SK-N-SH (cell line): ENCODE measurements around the gene ABRACL. TPM values are rescaled to one million over a fixed set of nuclear protein-coding genes. Genes with fewer than 3 reads are reported as not detected.
"Not testable (repeated sequence)": the region's sequence is repeated elsewhere in the genome, so short reads cannot be mapped to it uniquely, and the experiment has no call there.

Experiments
- CTCF ChIA-PET: fragments of 300-600, 350-600 bp; formaldehyde crosslinking; extraction: SDS; loops from one replicate; lab custom pipeline; 2021; lab: Yijun Ruan, JAX
- POLR2A ChIA-PET: fragments of 350-600 bp; sonication (Branson Sonifier 250); formaldehyde crosslinking; extraction: SDS; loops from one replicate; lab custom pipeline; 2020; ENCODE audit warnings: antibody characterized with exemption, inconsistent platforms; lab: Yijun Ruan, JAX
- DNase-seq: peaks from one replicate; pipeline ENCODE4 v3.0.0; 2012
- H2AFZ ChIP-seq: fragments of 200-600 bp; sonication (generic); 2 replicates; pipeline ENCODE4 v1.8.1; 2016; ENCODE audit warnings: antibody characterized with exemption, mild to moderate bottlenecking, low read depth
- H3F3A ChIP-seq: fragments of 200-600 bp; sonication (generic); replicated peaks from 2 replicates; pipeline ENCODE3; 2016; ENCODE audit warnings: antibody characterized with exemption, mild to moderate bottlenecking; ENCODE audit not compliant: insufficient read depth
- H3K27ac ChIP-seq, 2 experiments: fragments of 200-500 bp in 1 of 2; fragments of 200-600 bp in 1 of 2; sonication (Bioruptor generic) in 1 of 2; sonication (generic), shearing (Covaris generic) in 1 of 2; 2 replicates each; pipeline versions ENCODE4 v1.5.1 to v1.6.1; 2014 to 2016; ENCODE audit warnings: low read depth in 2 of 2, inconsistent platforms in 1 of 2, low read length in 1 of 2, mild to moderate bottlenecking in 1 of 2, mixed read lengths in 1 of 2
- H3K27me3 ChIP-seq: fragments of 200-600 bp; sonication (generic), shearing (Covaris generic); 2 replicates; pipeline ENCODE4 v1.6.1; 2016; ENCODE audit warnings: mixed run types; ENCODE audit not compliant: insufficient read depth
- H3K36me3 ChIP-seq, 2 experiments: fragments of 200-500 bp in 1 of 2; fragments of 200-600 bp in 1 of 2; sonication (Bioruptor generic) in 1 of 2; sonication (generic) in 1 of 2; replicated peaks in 1 of 2; 2 replicates each; pipeline versions ENCODE3 to v1.5.1; 2014 to 2016; ENCODE audit warnings: low read length in 1 of 2, mild to moderate bottlenecking in 1 of 2; ENCODE audit not compliant: insufficient read depth in 2 of 2, control insufficient read depth in 1 of 2
- H3K4me1 ChIP-seq, 2 experiments: fragments of 200-500 bp in 1 of 2; fragments of 200-600 bp in 1 of 2; sonication (Bioruptor generic) in 1 of 2; sonication (generic), shearing (Covaris generic) in 1 of 2; 2 replicates each; pipeline versions ENCODE4 v1.5.1 to v1.6.1; 2014 to 2016; ENCODE audit warnings: low read depth in 1 of 2, low read length in 1 of 2, mixed run types in 1 of 2; ENCODE audit not compliant: insufficient read depth in 2 of 2, control insufficient read depth in 1 of 2
- H3K4me2 ChIP-seq: fragments of 200-600 bp; sonication (generic), shearing (Covaris generic); 2 replicates; pipeline ENCODE4 v1.6.1; 2017; ENCODE audit warnings: mixed run types
- H3K4me3 ChIP-seq, 2 experiments: fragments of 200-500 bp in 1 of 2; fragments of 200-600 bp in 1 of 2; sonication (Bioruptor generic) in 1 of 2; sonication (generic), shearing (Covaris generic) in 1 of 2; 2 replicates each; pipeline versions ENCODE4 v1.5.1 to v1.8.1; 2014 to 2016; ENCODE audit warnings: low read depth in 2 of 2, inconsistent platforms in 1 of 2, low read length in 1 of 2, mild to moderate bottlenecking in 1 of 2, mixed read lengths in 1 of 2, moderate library complexity in 1 of 2
- H3K79me2 ChIP-seq: fragments of 200-600 bp; sonication (generic); 2 replicates; pipeline ENCODE4 v1.8.1; 2017; ENCODE audit warnings: mild to moderate bottlenecking; ENCODE audit not compliant: insufficient read depth
- H3K9ac ChIP-seq: fragments of 200-600 bp; sonication (generic); 2 replicates; pipeline ENCODE4 v1.6.1; 2017; ENCODE audit warnings: mixed run types
- H3K9me2 ChIP-seq: fragments of 200-600 bp; sonication (generic); 2 replicates; pipeline ENCODE4 v1.6.1; 2017; ENCODE audit warnings: mixed run types
- H3K9me3 ChIP-seq: fragments of 200-600 bp; sonication (generic); 2 replicates; pipeline ENCODE4 v1.6.1; 2017; ENCODE audit warnings: mixed run types, mild to moderate bottlenecking, moderate library complexity
- H4K20me1 ChIP-seq: fragments of 200-600 bp; sonication (generic); 2 replicates; pipeline ENCODE4 v1.6.1; 2017; ENCODE audit warnings: mild to moderate bottlenecking, mixed run types; ENCODE audit not compliant: insufficient read depth
- CHD2 ChIP-seq: fragments of 150-350 bp; IDR thresholded peaks from 2 replicates; pipeline ENCODE4 v1.6.1; 2018; ENCODE audit warnings: low read length; ENCODE audit not compliant: partially characterized antibody
- ELF1 ChIP-seq: IDR thresholded peaks from 2 replicates; pipeline ENCODE4 v1.4.0; 2012
- FOSL2 ChIP-seq: IDR thresholded peaks from 2 replicates; pipeline ENCODE4 v1.4.0; 2012; ENCODE audit warnings: low read depth, mild to moderate bottlenecking, moderate library complexity, borderline replicate concordance
- FOXM1 ChIP-seq: IDR thresholded peaks from 2 replicates; pipeline ENCODE4 v1.4.0; 2012; ENCODE audit warnings: low read depth, mild to moderate bottlenecking
- GABPA ChIP-seq: IDR thresholded peaks from 2 replicates; pipeline ENCODE4 v1.4.0; 2012; ENCODE audit warnings: low read depth, mild to moderate bottlenecking
- MEF2A ChIP-seq: IDR thresholded peaks from 2 replicates; pipeline ENCODE4 v1.4.0; 2012; ENCODE audit warnings: low read depth, borderline replicate concordance
- MXI1 ChIP-seq: IDR thresholded peaks from 2 replicates; pipeline ENCODE4 v1.6.1; 2012; ENCODE audit warnings: mild to moderate bottlenecking, low read depth, low read length, improper control_type of control experiment
- NFIC ChIP-seq: IDR thresholded peaks from 2 replicates; pipeline ENCODE4 v1.4.0; 2012; ENCODE audit warnings: borderline replicate concordance
- NRF1 ChIP-seq: IDR thresholded peaks from 2 replicates; pipeline ENCODE4 v1.6.1; 2012; ENCODE audit warnings: low read depth, mild to moderate bottlenecking, low read length
- PBX3 ChIP-seq: IDR thresholded peaks from 2 replicates; pipeline ENCODE4; 2012
- RAD21 ChIP-seq: IDR thresholded peaks from 2 replicates; pipeline ENCODE4 v1.6.1; 2012; ENCODE audit warnings: mild to moderate bottlenecking, low read length
- RCOR1 ChIP-seq: fragments of 150-350 bp; IDR thresholded peaks from 2 replicates; pipeline ENCODE4 v1.6.1; 2017; ENCODE audit warnings: antibody characterized with exemption, low read length
- RXRA ChIP-seq: IDR thresholded peaks from 2 replicates; pipeline ENCODE4 v1.4.0; 2012; ENCODE audit warnings: low read depth, mild to moderate bottlenecking, borderline replicate concordance
- SIN3A ChIP-seq: IDR thresholded peaks from 2 replicates; pipeline ENCODE4 v1.6.1; 2012; ENCODE audit warnings: low read depth, mild to moderate bottlenecking, low read length, moderate library complexity, borderline replicate concordance
- SMC3 ChIP-seq: IDR thresholded peaks from 2 replicates; pipeline ENCODE4 v1.6.1; 2012; ENCODE audit warnings: low read depth, low read length, improper control_type of control experiment
- TAF1 ChIP-seq: IDR thresholded peaks from 2 replicates; pipeline ENCODE4 v1.6.1; 2012; ENCODE audit warnings: low read depth, mild to moderate bottlenecking, low read length, moderate library complexity, borderline replicate concordance
- TEAD4 ChIP-seq: IDR thresholded peaks from 2 replicates; pipeline ENCODE4 v1.4.0; 2012; ENCODE audit warnings: mild to moderate bottlenecking, borderline replicate concordance; ENCODE audit not compliant: insufficient read depth
- USF1 ChIP-seq: IDR thresholded peaks from 2 replicates; pipeline ENCODE4 v1.4.0; 2012; ENCODE audit warnings: low read depth, borderline replicate concordance
- ZBTB33 ChIP-seq: IDR thresholded peaks from 2 replicates; pipeline ENCODE4 v1.4.0; 2012; ENCODE audit warnings: low read depth, borderline replicate concordance
- whole genome bisulfite sequencing: methylation state at CpG from one replicate; pipeline ENCODE4 v1.1.6; 2017; ENCODE audit warnings: low lambda C conversion rate; 5-methylcytosine and 5-hydroxymethylcytosine counted together
- polyA plus RNA-seq, 3 experiments: library from polyadenylated mRNA; depleted of rRNA; stranded (reverse); fragments of >200 nt; gene quantifications; 2 replicates each; pipeline ENCODE4 v1.2.3, GENCODE V29; 2012

The ABRACL gene
- polyA plus RNA-seq, 1 of the 3 experiments (the other 2 are of a cell fraction), result 22.9 TPM

- Histone ChIP-seq H3K4me1 (no peaks in the 10 kb centered on the region), H3K36me3 (peaks cover 0 to under 1% of the 10 kb centered on the region in 2 experiments), H3K9me3 (no peaks in the 10 kb centered on the region), H3K4me2 (no peak overlapping the region), H3K9me2 (no peaks in the 10 kb centered on the region), H3K9ac (no peak overlapping the region), H3K27ac (no peak overlapping the region), H3K79me2 (no peaks in the 10 kb centered on the region), H4K20me1 (no peaks in the 10 kb centered on the region), H3K27me3 (no peaks in the 10 kb centered on the region), H3K4me3 (no peak overlapping the region), H3F3A (no peaks in the 10 kb centered on the region), H2AFZ (no peak overlapping the region)
- WGBS, result 37% methylated on average over 3 of the region's 3 CpGs
- TF ChIP-seq TAF1 (no peak), RCOR1 (no peak), GABPA (no peak), NRF1 (no peak), FOSL2 (no peak), PBX3 (no peak), RXRA (no peak), SMC3 (no peak), MXI1 (no peak), TEAD4 (no peak), ZBTB33 (no peak), MEF2A (no peak), FOXM1 (no peak), SIN3A (no peak), ELF1 (no peak), RAD21 (no peak), CHD2 (no peak), NFIC (no peak), USF1 (no peak)
- POLR2A ChIA-PET, result no interaction called here
- CTCF ChIA-PET, result no interaction called here
- no peak for DNase-seq
Measured at GRCh38 chr6:139047677-139048076, 19.1 kb downstream of the ABRACL start.

- H4K20me1 ChIP-seq, H3K4me2 ChIP-seq, H3K79me2 ChIP-seq, POLR2A ChIA-PET, DNase-seq, CTCF ChIA-PET, H3K9me3 ChIP-seq, H2AFZ ChIP-seq, H3F3A ChIP-seq, H3K9ac ChIP-seq, H3K4me1 ChIP-seq, H3K4me3 ChIP-seq, H3K27me3 ChIP-seq, H3K9me2 ChIP-seq, H3K36me3 ChIP-seq, H3K27ac ChIP-seq: not testable (repeated sequence)
- WGBS, result 11% methylated on average over 4 of the region's 4 CpGs
Measured at GRCh38 chr6:139048912-139049311, 20.4 kb downstream of the ABRACL start.

GRCh38 chr6:139050131-139050769, 21.7 kb downstream of the ABRACL start:
- CTCF ChIA-PET, H3K4me2 ChIP-seq, H3K4me1 ChIP-seq, H3K36me3 ChIP-seq, POLR2A ChIA-PET, H3K27ac ChIP-seq, H3K9me2 ChIP-seq, H3K9ac ChIP-seq, H3K79me2 ChIP-seq, H3F3A ChIP-seq, H3K9me3 ChIP-seq, H3K4me3 ChIP-seq, H3K27me3 ChIP-seq, H2AFZ ChIP-seq, H4K20me1 ChIP-seq, DNase-seq: not testable (repeated sequence)
- 69% methylated on average over 5 of the region's 5 CpGs for WGBS
